ENCODE measurements around the gene ADRA2C.

The ADRA2C gene

DNA sequence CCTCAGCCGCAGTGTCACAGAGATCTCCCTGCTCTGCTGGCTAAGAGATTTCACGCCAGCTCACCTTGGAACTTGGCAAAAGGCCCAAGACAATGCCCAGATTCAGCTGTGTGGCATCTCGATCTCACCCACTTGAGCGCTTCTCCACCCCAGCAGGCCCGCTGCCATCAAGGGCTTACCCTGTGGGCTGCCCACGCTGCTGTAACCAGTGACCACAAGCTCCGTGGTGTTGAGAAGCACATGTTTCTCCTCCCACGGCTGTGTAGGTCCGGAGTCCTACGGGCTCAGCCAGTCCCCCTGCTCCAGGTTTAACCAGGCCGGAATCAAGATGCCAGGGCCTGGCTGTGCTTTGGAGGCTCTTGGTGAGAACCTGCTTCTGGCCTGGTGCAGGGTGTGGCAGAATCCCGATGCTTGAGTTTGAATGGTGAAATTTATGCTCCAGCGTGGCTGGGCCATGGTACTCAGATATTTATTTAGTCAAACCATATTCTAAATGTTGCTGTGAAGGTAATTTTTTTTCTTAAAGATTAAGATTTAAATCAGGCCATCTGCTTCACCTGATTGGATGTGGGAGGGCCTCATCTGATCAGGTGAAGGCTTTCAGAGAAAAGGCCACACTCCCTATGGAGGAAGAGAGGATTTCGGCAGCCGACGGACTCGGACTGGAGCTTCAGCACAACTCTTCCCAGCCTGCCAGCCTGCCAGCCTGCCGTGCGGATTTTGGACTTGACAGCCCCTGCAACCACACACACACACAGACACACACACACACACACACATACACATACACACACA, 24.8 kb upstream of the ADRA2C start:
- Histone ChIP-seq H3K4me1 (ENCODE audit: insufficient read depth, low read length, poor library complexity, severe bottlenecking) (no peaks in the 10 kb centered on the region), H3K9me2 (replicated peaks; ENCODE audit: low read depth, low read length) (no peaks in the 10 kb centered on the region), H3K9me3 (ENCODE audit: insufficient read depth, low read depth, low read length) (peaks cover 3% of the 10 kb centered on the region; the same call in 1 of the 2 replicates), H3K9ac (ENCODE audit: low read depth, low read length, poor library complexity, severe bottlenecking) (no peak overlapping the region), H3K36me3 (ENCODE audit: insufficient read depth, low read length) (no peaks in the 10 kb centered on the region), H3K79me2 (ENCODE audit: insufficient read depth, low read length) (no peaks in the 10 kb centered on the region), H3K4me2 (ENCODE audit: low read depth, low read length, poor library complexity, severe bottlenecking) (no peak overlapping the region), H3K4me3 (ENCODE audit: low read length, poor library complexity, severe bottlenecking) (no peak overlapping the region), H2AFZ (ENCODE audit: low read length) (no peak overlapping the region), H4K20me1 (ENCODE audit: insufficient read depth, low read length, poor library complexity, severe bottlenecking) (no peaks in the 10 kb centered on the region), H3F3A (ENCODE audit: low read depth) (no peaks in the 10 kb centered on the region), H3K27me3 (ENCODE audit: insufficient read depth, low read length, poor library complexity, severe bottlenecking) (no peaks in the 10 kb centered on the region)
- TF ChIP-seq, protein P1, sequence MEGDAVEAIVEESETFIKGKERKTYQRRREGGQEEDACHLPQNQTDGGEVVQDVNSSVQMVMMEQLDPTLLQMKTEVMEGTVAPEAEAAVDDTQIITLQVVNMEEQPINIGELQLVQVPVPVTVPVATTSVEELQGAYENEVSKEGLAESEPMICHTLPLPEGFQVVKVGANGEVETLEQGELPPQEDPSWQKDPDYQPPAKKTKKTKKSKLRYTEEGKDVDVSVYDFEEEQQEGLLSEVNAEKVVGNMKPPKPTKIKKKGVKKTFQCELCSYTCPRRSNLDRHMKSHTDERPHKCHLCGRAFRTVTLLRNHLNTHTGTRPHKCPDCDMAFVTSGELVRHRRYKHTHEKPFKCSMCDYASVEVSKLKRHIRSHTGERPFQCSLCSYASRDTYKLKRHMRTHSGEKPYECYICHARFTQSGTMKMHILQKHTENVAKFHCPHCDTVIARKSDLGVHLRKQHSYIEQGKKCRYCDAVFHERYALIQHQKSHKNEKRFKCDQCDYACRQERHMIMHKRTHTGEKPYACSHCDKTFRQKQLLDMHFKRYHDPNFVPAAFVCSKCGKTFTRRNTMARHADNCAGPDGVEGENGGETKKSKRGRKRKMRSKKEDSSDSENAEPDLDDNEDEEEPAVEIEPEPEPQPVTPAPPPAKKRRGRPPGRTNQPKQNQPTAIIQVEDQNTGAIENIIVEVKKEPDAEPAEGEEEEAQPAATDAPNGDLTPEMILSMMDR (conservative IDR thresholded peaks at IDR 0.05; ENCODE audit: low read length) = no peak
- no peak for TF ChIP-seq EZH2phosphoT487 (IDR thresholded peaks at IDR 0.05; ENCODE audit: borderline replicate concordance)

DNA sequence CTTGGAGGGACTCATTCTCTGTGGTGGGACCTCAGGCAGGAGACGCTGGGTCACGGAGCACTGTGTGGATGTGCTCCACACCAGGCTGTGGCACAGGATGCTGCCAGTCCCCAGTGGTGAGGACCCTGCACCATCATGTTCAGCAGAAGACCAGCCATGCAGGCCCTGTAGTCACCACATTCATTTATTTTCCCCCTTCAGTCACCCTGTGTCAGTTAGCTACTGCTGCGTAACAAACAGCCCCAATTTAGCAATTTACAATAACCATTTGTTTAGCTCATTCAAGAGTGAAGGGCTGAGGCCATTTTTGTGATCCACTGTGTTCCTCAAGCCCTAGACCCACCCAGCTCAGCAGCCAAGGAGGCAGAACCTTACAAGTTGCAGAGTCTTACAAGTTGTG, 23.6 kb upstream of the ADRA2C start:
- no peak overlapping the region for H3K4me3 ChIP-seq (ENCODE audit: low read length, poor library complexity, severe bottlenecking)
- H3K9ac ChIP-seq (ENCODE audit: low read depth, low read length, poor library complexity, severe bottlenecking) = no peak overlapping the region
- no peaks in the 10 kb centered on the region for H3K9me2 ChIP-seq (replicated peaks; ENCODE audit: low read depth, low read length)
- no peaks in the 10 kb centered on the region for H3K4me1 ChIP-seq (ENCODE audit: insufficient read depth, low read length, poor library complexity, severe bottlenecking)
- no peaks in the 10 kb centered on the region for H3K79me2 ChIP-seq (ENCODE audit: insufficient read depth, low read length)
- H3F3A ChIP-seq (ENCODE audit: low read depth) = no peaks in the 10 kb centered on the region
- H2AFZ ChIP-seq (ENCODE audit: low read length) = no peak overlapping the region
- no peaks in the 10 kb centered on the region for H4K20me1 ChIP-seq (ENCODE audit: insufficient read depth, low read length, poor library complexity, severe bottlenecking)
- H3K36me3 ChIP-seq (ENCODE audit: insufficient read depth, low read length) = no peaks in the 10 kb centered on the region
- peaks cover 3% of the 10 kb centered on the region; the same call in 1 of the 2 replicates for H3K9me3 ChIP-seq (ENCODE audit: insufficient read depth, low read depth, low read length)
- H3K4me2 ChIP-seq (ENCODE audit: low read depth, low read length, poor library complexity, severe bottlenecking) = no peak overlapping the region
- TF ChIP-seq EZH2phosphoT487 (IDR thresholded peaks at IDR 0.05; ENCODE audit: borderline replicate concordance) = no peak
- TF ChIP-seq, protein P1 (conservative IDR thresholded peaks at IDR 0.05; ENCODE audit: low read length) = no peak
- no peaks in the 10 kb centered on the region for H3K27me3 ChIP-seq (ENCODE audit: insufficient read depth, low read length, poor library complexity, severe bottlenecking)

DNA sequence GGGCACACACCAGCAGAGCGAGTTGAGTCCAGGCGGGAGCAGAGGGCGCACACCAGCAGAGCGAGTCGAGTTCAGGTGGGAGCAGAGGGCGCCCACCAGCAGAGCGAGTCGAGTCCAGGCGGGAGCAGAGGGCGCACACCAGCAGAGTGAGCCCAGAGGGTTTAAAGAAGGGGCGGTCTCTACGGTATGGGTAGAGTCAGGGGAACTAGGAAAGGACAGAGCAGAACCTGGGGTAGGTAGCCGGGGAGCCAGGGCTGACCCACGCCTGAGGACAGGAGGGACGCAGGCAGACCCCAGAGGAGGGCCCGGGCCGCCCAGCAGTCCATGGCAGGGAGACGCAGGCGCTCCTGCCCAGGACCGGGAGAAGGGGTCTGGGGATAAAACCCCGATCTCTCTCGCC, 22.0 kb upstream of the ADRA2C start:
- no peak overlapping the region for H3K4me2 ChIP-seq (ENCODE audit: low read depth, low read length, poor library complexity, severe bottlenecking)
- TF ChIP-seq, protein P1 (conservative IDR thresholded peaks at IDR 0.05; ENCODE audit: low read length) = no peak
- TF ChIP-seq EZH2phosphoT487 (IDR thresholded peaks at IDR 0.05; ENCODE audit: borderline replicate concordance) = no peak
- no peak overlapping the region for H3K4me3 ChIP-seq (ENCODE audit: low read length, poor library complexity, severe bottlenecking)
- peaks cover 3% of the 10 kb centered on the region; the same call in 1 of the 2 replicates for H3K9me3 ChIP-seq (ENCODE audit: insufficient read depth, low read depth, low read length)
- H3K36me3 ChIP-seq (ENCODE audit: insufficient read depth, low read length) = no peaks in the 10 kb centered on the region
- H3K4me1 ChIP-seq (ENCODE audit: insufficient read depth, low read length, poor library complexity, severe bottlenecking) = no peaks in the 10 kb centered on the region
- H3K79me2 ChIP-seq (ENCODE audit: insufficient read depth, low read length) = no peaks in the 10 kb centered on the region
- no peak overlapping the region for H3K9ac ChIP-seq (ENCODE audit: low read depth, low read length, poor library complexity, severe bottlenecking)
- H3K27me3 ChIP-seq (ENCODE audit: insufficient read depth, low read length, poor library complexity, severe bottlenecking) = no peaks in the 10 kb centered on the region
- no peaks in the 10 kb centered on the region for H3F3A ChIP-seq (ENCODE audit: low read depth)
- no peak overlapping the region for H2AFZ ChIP-seq (ENCODE audit: low read length)
- no peaks in the 10 kb centered on the region for H4K20me1 ChIP-seq (ENCODE audit: insufficient read depth, low read length, poor library complexity, severe bottlenecking)
- no peaks in the 10 kb centered on the region for H3K9me2 ChIP-seq (replicated peaks; ENCODE audit: low read depth, low read length)

Measured in Loucy (cell line).